Mesendoderm (in vitro differentiated cells): ENCODE results near the gene SRGAP2B.
"Not testable (repeated sequence)": the region's sequence is repeated elsewhere in the genome, so short reads cannot be mapped to it uniquely, and the experiment has no call there.

Experiments used
- DNase-seq: peaks from one replicate; pipeline ENCODE4 v3.0.0; 2013
- H2AK5ac ChIP-seq: 2 replicates; pipeline ENCODE4 v1.6.1; 2013; ENCODE audit warnings: low read length, inconsistent platforms
- H2BK120ac ChIP-seq: 2 replicates; pipeline ENCODE4 v1.6.1; 2013; ENCODE audit warnings: low read depth, mild to moderate bottlenecking, low read length, moderate library complexity, mixed read lengths
- H2BK15ac ChIP-seq: replicated peaks from 2 replicates; pipeline ENCODE4 v1.6.1; 2013; ENCODE audit warnings: low read depth, mild to moderate bottlenecking, moderate library complexity
- H2BK5ac ChIP-seq: 2 replicates; pipeline ENCODE4 v1.6.1; 2013; ENCODE audit warnings: low read length, inconsistent platforms
- H3K18ac ChIP-seq: 2 replicates; pipeline ENCODE4 v1.6.1; 2013; ENCODE audit warnings: mild to moderate bottlenecking, low read length, mixed read lengths
- H3K23ac ChIP-seq: one replicate; pipeline ENCODE4 v1.6.1; 2013; ENCODE audit warnings: low read length
- H3K27ac ChIP-seq: 2 replicates; pipeline ENCODE4 v1.5.1; 2013; ENCODE audit warnings: low read depth, mild to moderate bottlenecking, inconsistent platforms, low read length, moderate library complexity
- H3K27me3 ChIP-seq: 2 replicates; pipeline ENCODE4 v1.6.1; 2013; ENCODE audit warnings: low read length, control low read depth, mild to moderate bottlenecking, inconsistent platforms; ENCODE audit not compliant: insufficient read depth, poor library complexity
- H3K36me3 ChIP-seq: 2 replicates; pipeline ENCODE4 v1.6.1; 2013; ENCODE audit warnings: low read length, inconsistent platforms; ENCODE audit not compliant: control insufficient read depth, insufficient read depth
- H3K4ac ChIP-seq: one replicate; pipeline ENCODE4 v1.6.1; 2013; ENCODE audit warnings: low read depth, mild to moderate bottlenecking, low read length, moderate library complexity
- H3K4me1 ChIP-seq: 2 replicates; pipeline ENCODE4 v1.6.1; 2013; ENCODE audit warnings: low read depth, low read length, inconsistent platforms; ENCODE audit not compliant: control insufficient read depth
- H3K4me2 ChIP-seq: 2 replicates; pipeline ENCODE4 v1.6.1; 2013; ENCODE audit warnings: low read length
- H3K4me3 ChIP-seq: 2 replicates; pipeline ENCODE4 v1.5.1; 2013; ENCODE audit warnings: mild to moderate bottlenecking, low read length
- H3K56ac ChIP-seq: one replicate; pipeline ENCODE4 v1.6.1; 2013; ENCODE audit warnings: low read length
- H3K79me1 ChIP-seq: 2 replicates; pipeline ENCODE4 v1.6.1; 2013; ENCODE audit warnings: low read length, inconsistent platforms
- H3K79me2 ChIP-seq: 2 replicates; pipeline ENCODE4 v1.6.1; 2013; ENCODE audit warnings: mild to moderate bottlenecking, low read length; ENCODE audit not compliant: control insufficient read depth, insufficient read depth
- H3K9ac ChIP-seq: 2 replicates; pipeline ENCODE4 v1.6.1; 2013; ENCODE audit warnings: low read length, inconsistent platforms
- H4K5ac ChIP-seq: one replicate; pipeline ENCODE4 v1.6.1; 2013; ENCODE audit warnings: low read length
- H4K8ac ChIP-seq: one replicate; pipeline ENCODE4 v1.6.1; 2013; ENCODE audit warnings: low read depth, mild to moderate bottlenecking, control low read depth, low read length, moderate library complexity
- WGBS: extraction: QIAGEN DNeasy Blood & Tissue Kit; methylation state at CpG from one replicate; pipeline ENCODE4 v1.1.7; 2013; ENCODE audit warnings: low lambda C conversion rate, missing lambda C conversion rate; ENCODE audit not compliant: insufficient coverage; ENCODE audit errors: extremely low coverage; 5-methylcytosine and 5-hydroxymethylcytosine counted together

Gene SRGAP2B

GRCh38 chr1:145101725-145102124 lies 6.6 kb upstream of the SRGAP2B start:
- H4K5ac ChIP-seq, H3K79me1 ChIP-seq, H3K4me1 ChIP-seq, H3K27me3 ChIP-seq, H2BK120ac ChIP-seq, H3K4ac ChIP-seq, DNase-seq, H3K27ac ChIP-seq, H3K23ac ChIP-seq, H3K4me2 ChIP-seq, H3K9ac ChIP-seq, H4K8ac ChIP-seq, H2BK5ac ChIP-seq, H3K56ac ChIP-seq, H3K79me2 ChIP-seq, H3K4me3 ChIP-seq, H2AK5ac ChIP-seq, H3K36me3 ChIP-seq, H3K18ac ChIP-seq, H2BK15ac ChIP-seq: not testable (repeated sequence)
- no CpG with 5 or more reads among the region's 1 CpG for WGBS

DNA sequence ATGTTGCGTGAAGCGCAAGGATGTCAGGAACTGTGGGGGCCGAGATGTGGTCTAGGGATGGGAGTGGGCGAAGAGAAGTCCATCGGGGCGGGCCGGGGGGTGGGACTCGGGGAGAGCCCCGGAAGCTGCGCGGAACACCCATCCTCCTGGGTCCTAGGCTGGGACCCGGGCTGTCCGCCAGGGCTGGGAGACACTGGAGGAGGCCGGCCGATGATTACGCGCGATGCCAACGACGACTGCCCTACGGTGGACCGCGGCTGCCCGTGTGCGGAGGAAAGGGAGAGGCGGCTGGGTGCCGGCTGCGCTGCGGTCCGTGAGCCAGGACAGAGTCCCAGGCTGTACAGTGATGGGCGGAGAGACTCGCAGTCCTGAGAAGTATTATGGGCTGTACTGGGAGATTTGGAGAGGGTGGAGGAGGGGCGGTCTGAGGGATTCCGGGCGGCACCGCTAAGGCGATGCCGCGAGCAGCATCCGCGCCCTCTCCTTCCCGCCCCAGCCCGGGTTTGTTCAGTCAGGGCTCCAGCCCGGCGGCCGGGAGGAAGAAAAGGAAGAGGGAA lies 395 bp downstream of the SRGAP2B start:
- H4K5ac ChIP-seq, H3K9ac ChIP-seq, H2BK5ac ChIP-seq, H3K79me1 ChIP-seq, H2AK5ac ChIP-seq, H2BK15ac ChIP-seq, H2BK120ac ChIP-seq, DNase-seq, H3K27ac ChIP-seq, H3K79me2 ChIP-seq, H3K18ac ChIP-seq, H3K27me3 ChIP-seq, H3K23ac ChIP-seq, H3K4ac ChIP-seq, H3K36me3 ChIP-seq, H3K4me1 ChIP-seq, H3K4me2 ChIP-seq, H4K8ac ChIP-seq, H3K4me3 ChIP-seq: not testable (repeated sequence)
- peak overlapping the region; percentile 42 for H3K56ac ChIP-seq
- no CpG with 5 or more reads among the region's 46 CpGs for whole genome bisulfite sequencing

GRCh38 chr1:145093517-145094149 lies 1.5 kb downstream of the SRGAP2B start:
- not testable (repeated sequence) for H3K79me1 ChIP-seq, H3K36me3 ChIP-seq, H2BK120ac ChIP-seq, H2BK15ac ChIP-seq, H3K56ac ChIP-seq, H3K4me2 ChIP-seq, H3K9ac ChIP-seq, H4K8ac ChIP-seq, H2AK5ac ChIP-seq, H3K79me2 ChIP-seq, H3K27ac ChIP-seq, H3K4me3 ChIP-seq, H3K4me1 ChIP-seq, H4K5ac ChIP-seq, H2BK5ac ChIP-seq, H3K4ac ChIP-seq, H3K18ac ChIP-seq, H3K23ac ChIP-seq, H3K27me3 ChIP-seq
- WGBS: no CpG with 5 or more reads among the region's 47 CpGs
- peak; percentile 51 for DNase-seq

DNA sequence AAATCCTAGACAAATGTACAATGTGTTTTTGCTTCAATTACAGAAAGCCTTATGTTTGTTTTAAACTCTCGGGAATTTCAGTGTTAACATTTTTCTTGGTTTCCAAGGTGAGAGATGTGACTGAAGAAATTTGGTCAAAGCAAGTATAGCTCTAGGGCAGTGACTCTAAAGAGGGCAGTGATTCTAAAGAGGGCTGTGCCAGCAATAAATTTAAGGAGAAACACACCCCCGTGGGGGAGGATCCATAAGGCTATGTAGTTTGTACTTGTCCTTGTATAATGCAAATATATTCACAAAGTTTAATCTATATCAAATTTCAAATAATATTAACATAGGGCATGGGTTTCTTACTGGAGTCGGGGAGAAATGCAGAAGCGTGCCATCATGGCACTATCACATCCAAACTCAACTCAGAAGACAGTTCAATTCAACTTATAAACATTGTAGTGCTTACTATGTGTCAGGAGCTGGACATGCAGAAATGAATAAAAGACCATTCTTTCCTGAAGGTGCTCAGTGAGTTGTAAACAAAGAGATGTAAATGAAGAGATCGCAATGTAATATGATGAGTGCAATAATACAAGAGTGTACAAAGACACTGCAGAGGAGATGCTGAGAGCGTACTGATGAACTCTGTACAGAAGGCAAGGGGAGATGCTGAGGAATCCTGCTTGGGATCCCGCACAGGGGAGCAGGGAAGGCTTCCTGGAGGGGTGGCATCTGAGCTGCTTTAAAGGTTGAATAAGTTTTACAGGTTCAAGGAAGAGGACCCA lies 12.5 kb downstream of the SRGAP2B start:
- H2AK5ac ChIP-seq, H2BK15ac ChIP-seq, H2BK5ac ChIP-seq, H3K27me3 ChIP-seq, H3K4me2 ChIP-seq, H2BK120ac ChIP-seq, H3K27ac ChIP-seq, H3K23ac ChIP-seq, H3K79me2 ChIP-seq, H4K8ac ChIP-seq, H3K4me3 ChIP-seq, H3K4ac ChIP-seq, H3K36me3 ChIP-seq, H3K18ac ChIP-seq, H3K79me1 ChIP-seq, H4K5ac ChIP-seq, DNase-seq, H3K4me1 ChIP-seq, H3K56ac ChIP-seq, H3K9ac ChIP-seq: not testable (repeated sequence)
- no CpG with 5 or more reads among the region's 7 CpGs for WGBS

DNA sequence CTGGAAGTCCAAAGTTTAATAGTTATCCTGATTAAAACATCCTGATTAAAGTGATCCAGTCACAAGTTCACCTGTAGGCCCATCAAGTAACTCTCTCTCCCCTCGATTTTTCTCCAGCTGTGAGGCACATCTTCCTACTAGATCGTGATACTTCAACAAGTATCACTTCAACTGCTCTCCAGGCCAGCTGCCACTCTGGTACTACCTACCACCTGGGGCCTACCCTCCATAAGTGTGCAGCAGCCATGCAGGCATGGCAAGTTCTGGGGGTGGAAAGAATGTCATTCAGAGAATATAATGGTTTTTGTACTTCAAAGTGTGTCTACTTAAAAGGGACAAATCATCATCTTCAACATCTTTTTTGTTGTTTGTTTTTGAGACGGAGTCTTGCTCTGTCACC lies 14.9 kb downstream of the SRGAP2B start:
- not testable (repeated sequence) for H2BK15ac ChIP-seq, H3K23ac ChIP-seq, H3K79me2 ChIP-seq, H4K8ac ChIP-seq, H2BK5ac ChIP-seq, H3K36me3 ChIP-seq, H3K9ac ChIP-seq, H3K4me2 ChIP-seq, DNase-seq, H4K5ac ChIP-seq, H3K56ac ChIP-seq, H3K18ac ChIP-seq, H3K27me3 ChIP-seq, H3K4ac ChIP-seq, H2AK5ac ChIP-seq, H3K4me3 ChIP-seq, H3K79me1 ChIP-seq, H2BK120ac ChIP-seq, H3K27ac ChIP-seq, H3K4me1 ChIP-seq
- WGBS: no CpG with 5 or more reads among the region's 3 CpGs
